GM23338 (cell line): ENCODE measurements around the gene STAT4. TPM values are rescaled to one million over a fixed set of nuclear protein-coding genes. Genes with fewer than 3 reads are reported as not detected.

Experiments
- ATAC-seq: fragments of 200-7000 bp; cut with Tn5 transposase; 3 replicates; pipeline ENCODE4 v1.9.1; 2020
- DNase-seq: peaks from one replicate; pipeline ENCODE4 v3.0.0-alpha.2; 2015; ENCODE audit warnings: low spot score
- H2AFZ ChIP-seq: fragments of 200-600 bp; sonication (generic); 2 replicates; pipeline ENCODE4 v1.8.0; 2016; ENCODE audit warnings: antibody characterized with exemption, mild to moderate bottlenecking, moderate library complexity
- H3F3A ChIP-seq: fragments of 200-600 bp; sonication (generic); replicated peaks from 2 replicates; pipeline ENCODE4 v1.8.0; 2017; ENCODE audit warnings: antibody characterized with exemption, mixed run types, low read depth
- H3K27ac ChIP-seq: fragments of 200-600 bp; sonication (generic); 2 replicates; pipeline ENCODE4 v1.6.1; 2016; ENCODE audit warnings: low read depth
- H3K27me3 ChIP-seq: fragments of 200-600 bp; sonication (generic); 2 replicates; pipeline ENCODE4 v1.8.0; 2016; ENCODE audit warnings: mild to moderate bottlenecking, mixed run types, moderate library complexity; ENCODE audit not compliant: insufficient read depth
- H3K36me3 ChIP-seq: fragments of 200-600 bp; sonication (generic); 2 replicates; pipeline ENCODE4 v1.8.0; 2016; ENCODE audit warnings: mild to moderate bottlenecking; ENCODE audit not compliant: insufficient read depth
- H3K4me1 ChIP-seq: fragments of 200-600 bp; sonication (generic); 2 replicates; pipeline ENCODE4 v1.8.0; 2016; ENCODE audit warnings: mild to moderate bottlenecking, moderate library complexity; ENCODE audit not compliant: insufficient read depth
- H3K4me2 ChIP-seq: fragments of 200-600 bp; sonication (generic); 2 replicates; pipeline ENCODE4 v1.7.1; 2017; ENCODE audit warnings: mixed run types
- H3K4me3 ChIP-seq: fragments of 200-600 bp; sonication (generic); 2 replicates; pipeline ENCODE4 v1.6.1; 2016; ENCODE audit warnings: mixed run types
- H3K79me2 ChIP-seq: fragments of 200-600 bp; sonication (generic); replicated peaks from 2 replicates; pipeline ENCODE4 v1.8.0; 2017; ENCODE audit warnings: mild to moderate bottlenecking; ENCODE audit not compliant: insufficient read depth
- H3K9me2 ChIP-seq: fragments of 200-600 bp; sonication (generic); 2 replicates; pipeline ENCODE4 v1.8.0; 2017; ENCODE audit not compliant: insufficient read depth
- H4K20me1 ChIP-seq: fragments of 200-600 bp; sonication (generic); replicated peaks from 2 replicates; pipeline ENCODE4 v1.8.0; 2017; ENCODE audit warnings: mild to moderate bottlenecking; ENCODE audit not compliant: insufficient read depth
- H3K27ac Mint-ChIP-seq: 2 replicates; pipeline ENCODE4 v1.8.0; 2020; ENCODE audit warnings: inconsistent platforms, mild to moderate bottlenecking, moderate library complexity, mixed read lengths
- H3K27me3 Mint-ChIP-seq: 3 replicates; pipeline ENCODE4 v1.8.0; 2022; ENCODE audit warnings: low read depth, mild to moderate bottlenecking, moderate library complexity, mixed read lengths, inconsistent platforms; ENCODE audit not compliant: insufficient read depth, poor library complexity
- H3K36me3 Mint-ChIP-seq: 3 replicates; pipeline ENCODE4 v1.8.0; 2021; ENCODE audit warnings: low read depth, mild to moderate bottlenecking, inconsistent platforms, moderate library complexity, mixed read lengths
- H3K4me1 Mint-ChIP-seq: 3 replicates; pipeline ENCODE4 v1.8.0; 2020; ENCODE audit warnings: mild to moderate bottlenecking, inconsistent platforms, mixed read lengths
- H3K4me3 Mint-ChIP-seq: 3 replicates; pipeline ENCODE4 v1.8.0; 2021; ENCODE audit warnings: moderate library complexity, mild to moderate bottlenecking, inconsistent platforms, mixed read lengths
- H3K9me3 Mint-ChIP-seq: 3 replicates; pipeline ENCODE4 v1.8.0; 2020; ENCODE audit warnings: moderate library complexity, mild to moderate bottlenecking, inconsistent platforms, mixed read lengths
- EZH2 ChIP-seq: fragments of 200-600 bp; sonication (generic); IDR thresholded peaks from one replicate; pipeline ENCODE4 v1.8.0; 2017; ENCODE audit warnings: antibody characterized with exemption, mild to moderate bottlenecking, low read depth; ENCODE audit not compliant: unreplicated experiment
- EZH2phosphoT487 ChIP-seq: fragments of 200-600 bp; sonication (generic); IDR thresholded peaks from one replicate; pipeline ENCODE4 v1.8.1; 2018; ENCODE audit warnings: antibody characterized with exemption; ENCODE audit not compliant: unreplicated experiment
- JUNB ChIP-seq: IDR thresholded peaks from one replicate; pipeline ENCODE4 v1.6.1; 2016; ENCODE audit warnings: antibody characterized with exemption; ENCODE audit not compliant: unreplicated experiment
- NANOG ChIP-seq: IDR thresholded peaks from 2 replicates; pipeline ENCODE4 v1.6.1; 2016; ENCODE audit warnings: antibody characterized with exemption, borderline replicate concordance
- ZNF114 ChIP-seq: fragments of 250-450 bp; sonication (Bioruptor Pico); IDR thresholded peaks from 2 replicates; pipeline ENCODE4 v1.5.0; 2020; ENCODE audit warnings: mild to moderate bottlenecking, moderate library complexity
- ZNF331 ChIP-seq: fragments of 250-450 bp; sonication (Bioruptor Pico); IDR thresholded peaks from 2 replicates; pipeline ENCODE4 v1.5.0; 2020; ENCODE audit warnings: low read depth, mild to moderate bottlenecking, moderate library complexity
- polyA plus RNA-seq: library from polyadenylated mRNA; unstranded; fragments of >200 nt; fragmentation: Nextera tagmentation; extraction: Ambion mirVana; gene quantifications from 2 replicates; pipeline ENCODE4 v1.2.1, GENCODE V29; 2016
- total RNA-seq: library from RNA; depleted of rRNA; stranded (reverse); fragments of >200 nt; shearing (Covaris generic); gene quantifications from 2 replicates; pipeline ENCODE4 v1.2.3, GENCODE V29; 2014
- TF ChIP-seq, protein P1 (sequence below), 2 experiments: fragments of 200-600 bp in 1 of 2; sonication (generic) in 1 of 2; conservative IDR thresholded peaks; 2 replicates each; pipeline versions ENCODE4 v1.5.1 to v1.6.1; 2016 to 2017; ENCODE audit warnings: antibody characterized with exemption in 2 of 2, low read depth in 2 of 2, mild to moderate bottlenecking in 2 of 2, moderate library complexity in 1 of 2
- TF ChIP-seq, protein P2 (sequence below): IDR thresholded peaks from one replicate; pipeline ENCODE4 v1.6.1; 2018; ENCODE audit warnings: antibody characterized with exemption; ENCODE audit not compliant: unreplicated experiment
- TF ChIP-seq, protein P3 (sequence below): IDR thresholded peaks from 2 replicates; pipeline ENCODE4 v1.6.1; 2016; ENCODE audit warnings: antibody characterized with exemption

Gene STAT4
- total and polyA plus RNA-seq, 2 experiments from 2014 or later, result 0.52 to 0.86 TPM

GRCh38 chr2:190997526-190998113 lies 153.2 kb downstream of the STAT4 start:
- no peak overlapping the region for H3K27ac ChIP-seq
- H3K27me3 ChIP-seq, result no peaks in the 10 kb centered on the region
- no peak for DNase-seq
- H3K4me3 ChIP-seq, result no peak overlapping the region
- no peak for ATAC-seq
- no peaks in the 10 kb centered on the region for H3K79me2 ChIP-seq
- no peak overlapping the region for H2AFZ ChIP-seq
- Mint-ChIP-seq H3K36me3 (peaks cover 80% of the 10 kb centered on the region), H3K4me1 (no peaks in the 10 kb centered on the region; the same call in 2 of the 3 replicates), H3K27me3 (peaks cover 7% of the 10 kb centered on the region), H3K4me3 (no peak overlapping the region), H3K27ac (no peak overlapping the region), H3K9me3 (no peaks in the 10 kb centered on the region)
- no peak overlapping the region for H3K4me2 ChIP-seq
- H4K20me1 ChIP-seq, result peaks cover 4% of the 10 kb centered on the region; the same call in 1 of the 2 replicates
- H3K9me2 ChIP-seq, result no peaks in the 10 kb centered on the region
- no peaks in the 10 kb centered on the region for H3K4me1 ChIP-seq
- TF ChIP-seq NANOG, result no peak
- TF ChIP-seq, protein P1, sequence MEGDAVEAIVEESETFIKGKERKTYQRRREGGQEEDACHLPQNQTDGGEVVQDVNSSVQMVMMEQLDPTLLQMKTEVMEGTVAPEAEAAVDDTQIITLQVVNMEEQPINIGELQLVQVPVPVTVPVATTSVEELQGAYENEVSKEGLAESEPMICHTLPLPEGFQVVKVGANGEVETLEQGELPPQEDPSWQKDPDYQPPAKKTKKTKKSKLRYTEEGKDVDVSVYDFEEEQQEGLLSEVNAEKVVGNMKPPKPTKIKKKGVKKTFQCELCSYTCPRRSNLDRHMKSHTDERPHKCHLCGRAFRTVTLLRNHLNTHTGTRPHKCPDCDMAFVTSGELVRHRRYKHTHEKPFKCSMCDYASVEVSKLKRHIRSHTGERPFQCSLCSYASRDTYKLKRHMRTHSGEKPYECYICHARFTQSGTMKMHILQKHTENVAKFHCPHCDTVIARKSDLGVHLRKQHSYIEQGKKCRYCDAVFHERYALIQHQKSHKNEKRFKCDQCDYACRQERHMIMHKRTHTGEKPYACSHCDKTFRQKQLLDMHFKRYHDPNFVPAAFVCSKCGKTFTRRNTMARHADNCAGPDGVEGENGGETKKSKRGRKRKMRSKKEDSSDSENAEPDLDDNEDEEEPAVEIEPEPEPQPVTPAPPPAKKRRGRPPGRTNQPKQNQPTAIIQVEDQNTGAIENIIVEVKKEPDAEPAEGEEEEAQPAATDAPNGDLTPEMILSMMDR (conservative IDR thresholded peaks at IDR 0.05; ENCODE audit: low read depth in 2 of 2), result no peak
- no peak for TF ChIP-seq EZH2phosphoT487
- no peak for TF ChIP-seq ZNF114 (CRISPR knock-in tag)
- TF ChIP-seq EZH2, result no peak
- TF ChIP-seq, protein P2, sequence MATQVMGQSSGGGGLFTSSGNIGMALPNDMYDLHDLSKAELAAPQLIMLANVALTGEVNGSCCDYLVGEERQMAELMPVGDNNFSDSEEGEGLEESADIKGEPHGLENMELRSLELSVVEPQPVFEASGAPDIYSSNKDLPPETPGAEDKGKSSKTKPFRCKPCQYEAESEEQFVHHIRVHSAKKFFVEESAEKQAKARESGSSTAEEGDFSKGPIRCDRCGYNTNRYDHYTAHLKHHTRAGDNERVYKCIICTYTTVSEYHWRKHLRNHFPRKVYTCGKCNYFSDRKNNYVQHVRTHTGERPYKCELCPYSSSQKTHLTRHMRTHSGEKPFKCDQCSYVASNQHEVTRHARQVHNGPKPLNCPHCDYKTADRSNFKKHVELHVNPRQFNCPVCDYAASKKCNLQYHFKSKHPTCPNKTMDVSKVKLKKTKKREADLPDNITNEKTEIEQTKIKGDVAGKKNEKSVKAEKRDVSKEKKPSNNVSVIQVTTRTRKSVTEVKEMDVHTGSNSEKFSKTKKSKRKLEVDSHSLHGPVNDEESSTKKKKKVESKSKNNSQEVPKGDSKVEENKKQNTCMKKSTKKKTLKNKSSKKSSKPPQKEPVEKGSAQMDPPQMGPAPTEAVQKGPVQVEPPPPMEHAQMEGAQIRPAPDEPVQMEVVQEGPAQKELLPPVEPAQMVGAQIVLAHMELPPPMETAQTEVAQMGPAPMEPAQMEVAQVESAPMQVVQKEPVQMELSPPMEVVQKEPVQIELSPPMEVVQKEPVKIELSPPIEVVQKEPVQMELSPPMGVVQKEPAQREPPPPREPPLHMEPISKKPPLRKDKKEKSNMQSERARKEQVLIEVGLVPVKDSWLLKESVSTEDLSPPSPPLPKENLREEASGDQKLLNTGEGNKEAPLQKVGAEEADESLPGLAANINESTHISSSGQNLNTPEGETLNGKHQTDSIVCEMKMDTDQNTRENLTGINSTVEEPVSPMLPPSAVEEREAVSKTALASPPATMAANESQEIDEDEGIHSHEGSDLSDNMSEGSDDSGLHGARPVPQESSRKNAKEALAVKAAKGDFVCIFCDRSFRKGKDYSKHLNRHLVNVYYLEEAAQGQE, result no peak
- no peak for TF ChIP-seq JUNB
- TF ChIP-seq, protein P3, sequence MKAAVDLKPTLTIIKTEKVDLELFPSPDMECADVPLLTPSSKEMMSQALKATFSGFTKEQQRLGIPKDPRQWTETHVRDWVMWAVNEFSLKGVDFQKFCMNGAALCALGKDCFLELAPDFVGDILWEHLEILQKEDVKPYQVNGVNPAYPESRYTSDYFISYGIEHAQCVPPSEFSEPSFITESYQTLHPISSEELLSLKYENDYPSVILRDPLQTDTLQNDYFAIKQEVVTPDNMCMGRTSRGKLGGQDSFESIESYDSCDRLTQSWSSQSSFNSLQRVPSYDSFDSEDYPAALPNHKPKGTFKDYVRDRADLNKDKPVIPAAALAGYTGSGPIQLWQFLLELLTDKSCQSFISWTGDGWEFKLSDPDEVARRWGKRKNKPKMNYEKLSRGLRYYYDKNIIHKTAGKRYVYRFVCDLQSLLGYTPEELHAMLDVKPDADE, result no peak
- TF ChIP-seq ZNF331 (CRISPR knock-in tag), result no peak
- H3F3A ChIP-seq, result peaks cover 4% of the 10 kb centered on the region; the same call in 1 of the 2 replicates
- H3K36me3 ChIP-seq, result peaks cover 45% of the 10 kb centered on the region
